SK-N-SH (cell line): ENCODE measurements around the gene APBA2.

Experiments
- CTCF ChIP-seq: fragments of 200-600 bp; sonication (generic); IDR thresholded peaks from 2 replicates; pipeline ENCODE4 v1.6.1; 2017; ENCODE audit warnings: antibody characterized with exemption, mild to moderate bottlenecking, moderate library complexity
- GABPA ChIP-seq: IDR thresholded peaks from 2 replicates; pipeline ENCODE4 v1.4.0; 2012; ENCODE audit warnings: low read depth, mild to moderate bottlenecking
- JUND ChIP-seq: IDR thresholded peaks from 2 replicates; pipeline ENCODE4 v1.4.0; 2012
- MAX ChIP-seq: IDR thresholded peaks from 2 replicates; pipeline ENCODE4 v1.4.0; 2012; ENCODE audit warnings: low read depth
- POLR2AphosphoS5 ChIP-seq: IDR thresholded peaks from 2 replicates; pipeline ENCODE4 v1.6.1; 2012; ENCODE audit warnings: low read depth, low read length
- RCOR1 ChIP-seq: fragments of 150-350 bp; IDR thresholded peaks from 2 replicates; pipeline ENCODE4 v1.6.1; 2017; ENCODE audit warnings: antibody characterized with exemption, low read length
- REST ChIP-seq: IDR thresholded peaks from 2 replicates; pipeline ENCODE4 v1.6.1; 2012; ENCODE audit warnings: mild to moderate bottlenecking, low read depth, low read length, moderate library complexity
- RFX5 ChIP-seq: IDR thresholded peaks from 2 replicates; pipeline ENCODE4 v1.6.1; 2012; ENCODE audit warnings: mild to moderate bottlenecking, improper control_type of control experiment, low read length
- SMC3 ChIP-seq: IDR thresholded peaks from 2 replicates; pipeline ENCODE4 v1.6.1; 2012; ENCODE audit warnings: low read depth, low read length, improper control_type of control experiment

- no peak for TF ChIP-seq CTCF
- no peak for TF ChIP-seq POLR2AphosphoS5
- no peak for TF ChIP-seq MAX
- TF ChIP-seq JUND: no peak
- no peak for TF ChIP-seq REST
- TF ChIP-seq RCOR1: no peak
- no peak for TF ChIP-seq SMC3
- no peak for TF ChIP-seq GABPA
- TF ChIP-seq RFX5: no peak
Observed at GRCh38 chr15:28947221-28947674, 61.5 kb downstream of the APBA2 start.
